Endothelial cell of umbilical vein (primary cell): ENCODE results near the gene PKHD1. TPM values are rescaled to one million over a fixed set of nuclear protein-coding genes. Genes with fewer than 3 reads are reported as not detected.

Source experiments
- BruUV-seq: library from RNA; stranded (reverse); fragments of 400-500 nt; replicated peaks from 2 replicates; lab custom pipeline; 2021; lab: Mats Ljungman, UMichigan
- CTCF ChIA-PET: fragments of 300-600, 350-600 bp; sonication (Branson Sonifier 250); formaldehyde crosslinking; loops from one replicate; lab custom pipeline; 2021; ENCODE audit warnings: antibody characterized with exemption, inconsistent platforms; lab: Charles Lee
- POLR2A ChIA-PET: fragments of 300-600, 350-600 bp; sonication (Branson Sonifier 250); formaldehyde crosslinking; loops from one replicate; lab custom pipeline; 2021; ENCODE audit warnings: antibody characterized with exemption, inconsistent platforms; lab: Charles Lee
- DNase-seq: peaks from one replicate; pipeline ENCODE4 v3.0.0-alpha.2; 2011; ENCODE audit warnings: low read depth, low spot score
- FAIRE-seq: peaks from 2 replicates; lab custom pipeline; 2011; peaks lifted over from hg19 to GRCh38; lab: Jason Lieb, UNC
- H2AFZ ChIP-seq: 2 replicates; pipeline ENCODE4 v1.6.0; 2012; ENCODE audit warnings: low read depth, low read length, control low read depth, inconsistent platforms
- H3K27ac ChIP-seq: 2 replicates; pipeline ENCODE4 v1.5.1; 2011; ENCODE audit warnings: low read depth, mild to moderate bottlenecking, control low read depth, low read length, moderate library complexity; ENCODE audit not compliant: insufficient read depth
- H3K27me3 ChIP-seq, 2 experiments: 2 replicates each; pipeline versions ENCODE4 v1.6.0 to v1.6.1; 2011; ENCODE audit warnings: low read length in 2 of 2, mixed read lengths in 1 of 2; ENCODE audit not compliant: control insufficient read depth in 2 of 2, insufficient read depth in 2 of 2
- H3K36me3 ChIP-seq, 2 experiments: 2 replicates in 1 of 2; 3 replicates in 1 of 2; pipeline ENCODE4 v1.5.1; 2011; ENCODE audit warnings: low read length in 2 of 2, mild to moderate bottlenecking in 1 of 2, moderate library complexity in 1 of 2; ENCODE audit not compliant: control insufficient read depth in 2 of 2, insufficient read depth in 2 of 2; ENCODE audit errors: extremely low read depth in 1 of 2
- H3K4me1 ChIP-seq: 3 replicates; pipeline ENCODE4 v1.5.1; 2011; ENCODE audit warnings: mild to moderate bottlenecking, low read length; ENCODE audit not compliant: control insufficient read depth, insufficient read depth; ENCODE audit errors: extremely low read depth
- H3K4me2 ChIP-seq: 2 replicates; pipeline ENCODE4 v1.6.1; 2011; ENCODE audit warnings: low read length, control low read depth, mixed read lengths; ENCODE audit not compliant: insufficient read depth
- H3K4me3 ChIP-seq, 3 experiments: fragments of 200-600 bp in 1 of 3; sonication (generic), shearing (Covaris generic) in 1 of 3; replicated peaks in 1 of 3; 2 replicates each; pipeline ENCODE4 v1.5.1; 2011 to 2016; ENCODE audit warnings: control low read depth in 3 of 3, low read length in 3 of 3, mild to moderate bottlenecking in 2 of 3, inconsistent platforms in 1 of 3, low read depth in 1 of 3, moderate library complexity in 1 of 3; ENCODE audit not compliant: insufficient read depth in 1 of 3
- H3K79me2 ChIP-seq: 2 replicates; pipeline ENCODE4 v1.6.0; 2012; ENCODE audit warnings: low read length, inconsistent platforms; ENCODE audit not compliant: control insufficient read depth, insufficient read depth
- H3K9ac ChIP-seq: replicated peaks from 2 replicates; pipeline ENCODE3; 2011; ENCODE audit warnings: low read length, control low read depth; ENCODE audit not compliant: insufficient read depth; ENCODE audit errors: extremely low read depth
- H3K9me1 ChIP-seq: replicated peaks from 3 replicates; pipeline ENCODE4 v1.6.0; 2011; ENCODE audit warnings: mild to moderate bottlenecking, low read length; ENCODE audit not compliant: control insufficient read depth, insufficient read depth; ENCODE audit errors: extremely low read depth
- H3K9me3 ChIP-seq: replicated peaks from 2 replicates; pipeline ENCODE4 v1.5.1; 2012; ENCODE audit warnings: low read length, inconsistent platforms; ENCODE audit not compliant: control insufficient read depth, insufficient read depth
- H4K20me1 ChIP-seq: replicated peaks from 2 replicates; pipeline ENCODE3; 2011; ENCODE audit warnings: mild to moderate bottlenecking, low read length; ENCODE audit not compliant: control insufficient read depth, insufficient read depth; ENCODE audit errors: extremely low read depth
- CTCF ChIP-seq, 2 donors: IDR thresholded peaks; 1 replicate in 1 of 2; 2 replicates in 1 of 2; pipeline ENCODE4 v1.5.1; 2011; ENCODE audit warnings: low read length in 2 of 2, mild to moderate bottlenecking in 2 of 2, moderate library complexity in 2 of 2, control low read depth in 1 of 2, inconsistent platforms in 1 of 2, low read depth in 1 of 2; ENCODE audit not compliant: insufficient read depth in 1 of 2; ENCODE audit errors: extremely low read depth in 1 of 2
- EZH2 ChIP-seq: IDR thresholded peaks from 2 replicates; pipeline ENCODE4 v1.6.1; 2012; ENCODE audit warnings: borderline replicate concordance, low read depth, mild to moderate bottlenecking, moderate library complexity, low read length, inconsistent platforms; ENCODE audit not compliant: severe bottlenecking
- MYC ChIP-seq: IDR thresholded peaks from one replicate; pipeline ENCODE4 v1.6.1; 2011; ENCODE audit warnings: mild to moderate bottlenecking, low read depth, low read length
- POLR2A ChIP-seq: IDR thresholded peaks from 2 replicates; pipeline ENCODE4 v1.6.1; 2012; ENCODE audit warnings: low read depth, mild to moderate bottlenecking, control low read depth, low read length
- dilution Hi-C: fragments of 300-500 bp; cut with MboI; formaldehyde crosslinking; loops from one replicate; pipeline ENCODE4 v1.15.0; 2019; ENCODE audit warnings: low sequenced_read_pairs; ENCODE audit not compliant: extremely low pct_ligation_motif_present
- intact Hi-C: fragments of 100-400 bp; cut with micrococcal nuclease; formaldehyde crosslinking; loops from one replicate; pipeline ENCODE4 v1.10.0; 2022
- polyA plus RNA-seq, 4 experiments: library from polyadenylated mRNA; depleted of rRNA in 3 of 4; stranded (reverse) in 3 of 4; unstranded in 1 of 4; fragments of >200 nt; gene quantifications; 2 replicates each; pipeline versions ENCODE4 v1.2.1 to v1.2.3, GENCODE V29; 2011 to 2012; ENCODE audit warnings: missing spikeins in 1 of 4
- total RNA-seq: library from RNA; stranded (reverse); gene quantifications from 2 replicates; pipeline ENCODE4 v1.2.3, GENCODE V29; 2021
- TF ChIP-seq, protein P1 (sequence below): IDR thresholded peaks from 2 replicates; pipeline ENCODE4 v1.6.1; 2011; ENCODE audit not compliant: insufficient read depth, insufficient read length

Gene PKHD1
- total and polyA plus RNA-seq, 2 donors (not counting 3 experiments of a cell fraction or from before 2014, with no cell fraction given), result not detected

DNA sequence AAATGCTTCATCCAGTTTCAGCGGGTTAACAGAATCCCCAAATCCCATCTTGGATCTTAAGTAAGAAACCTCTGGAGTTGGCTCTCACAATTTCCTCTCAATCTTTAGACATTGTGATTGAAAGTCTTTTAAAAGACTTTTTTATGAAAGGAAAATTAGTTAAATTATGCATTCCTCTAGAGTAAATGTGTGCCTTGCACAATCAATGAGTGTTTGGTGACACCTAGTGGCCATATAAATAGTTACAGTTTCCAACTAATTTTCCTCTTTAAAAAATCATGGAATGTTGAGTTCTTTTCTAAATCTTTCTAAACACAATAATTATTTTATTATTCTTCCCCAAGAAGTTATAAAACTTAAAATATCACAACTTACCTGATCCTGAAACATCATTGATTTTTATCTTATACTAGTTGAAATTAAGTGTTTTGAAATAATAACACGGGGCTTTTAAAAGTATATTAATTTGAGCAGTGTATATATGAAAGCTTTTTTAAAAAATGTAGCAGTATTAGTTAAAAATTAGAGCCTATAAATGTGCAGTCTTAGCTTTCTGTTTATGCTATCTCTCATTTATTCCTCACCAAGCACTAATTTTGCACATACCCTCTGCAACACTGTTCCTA is 66.4 kb downstream of the PKHD1 start:
- Histone ChIP-seq H3K9me1 (no peaks in the 10 kb centered on the region), H3K36me3 (no peaks in the 10 kb centered on the region), H3K27ac (no peak overlapping the region), H3K4me3 (no peak overlapping the region), H2AFZ (no peak overlapping the region), H3K4me1 (no peaks in the 10 kb centered on the region), H3K9me3 (no peaks in the 10 kb centered on the region), H3K79me2 (no peaks in the 10 kb centered on the region), H3K27me3 (no peaks in the 10 kb centered on the region), H3K4me2 (no peak overlapping the region), H3K9ac (no peak overlapping the region), H4K20me1 (no peaks in the 10 kb centered on the region)
- no peak for TF ChIP-seq POLR2A
- peak in 1 of 2 donors; percentile 41 for TF ChIP-seq CTCF (IDR thresholded peaks at IDR 0.05; ENCODE audit: extremely low read depth in 1 of 2, insufficient read depth in 1 of 2, low read depth in 1 of 2, low read length in 2 of 2)
- TF ChIP-seq MYC, result no peak
- no peak for TF ChIP-seq EZH2
- TF ChIP-seq, protein P1, sequence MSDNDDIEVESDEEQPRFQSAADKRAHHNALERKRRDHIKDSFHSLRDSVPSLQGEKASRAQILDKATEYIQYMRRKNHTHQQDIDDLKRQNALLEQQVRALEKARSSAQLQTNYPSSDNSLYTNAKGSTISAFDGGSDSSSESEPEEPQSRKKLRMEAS, result no peak
- DNase-seq, result peak; percentile 33
- dilution Hi-C loops, result no loop called here
- no TSS peak for BruUV-seq
- ChIA-PET POLR2A (no interaction called here), CTCF (interaction anchor here (1.6 to 2.2 kb wide), 3 partner anchors 61 to 1892 kb away, joined by 4 to 20 read pairs (median 19); no protein-coding TSS in a partner anchor)
- intact Hi-C loops, result loop anchor here (1.0 kb wide), 2 partner anchors 166 to 1206 kb away; no protein-coding TSS in a partner anchor
- peak; percentile 69 for FAIRE-seq
